ENCODE measurements around the gene TMPRSS2.

TMPRSS2 gene

GRCh38 chr21:41507521-41508414, at the start of gene TMPRSS2:
TMPRSS2 (minus strand) TSS chr21:41508158; CDS start chr21:41498133, 10,025 bp downstream.
- H3K36me3 ChIP-seq (ENCODE audit: insufficient read depth, low read length): no peaks in the 10 kb centered on the region
- no peak for DNase-seq (ENCODE audit: low read depth, low spot score)
- H3K9ac ChIP-seq (ENCODE audit: insufficient read length): no peak within 1 kb of the TSS
- H3K9me3 ChIP-seq (ENCODE audit: low read depth, low read length): no peaks in the 10 kb centered on the region
- TF ChIP-seq POLR2AphosphoS5 (IDR thresholded peaks at IDR 0.05; ENCODE audit: borderline replicate concordance, low read depth, low read length) (no peak), FOXP2 (optimal IDR thresholded peaks at IDR 0.05; ENCODE audit: control extremely low read depth, extremely low read length, insufficient read depth) (no peak), EZH2 (IDR thresholded peaks at IDR 0.05) (no peak)
- 0 out of 2 replicates have a peak within 1 kb of the TSS, but pooled peaks have one; percentile 25 for H3K4me3 ChIP-seq
- H3K27ac ChIP-seq: no peak within 1 kb of the TSS

- TF ChIP-seq FOXP2 (optimal IDR thresholded peaks at IDR 0.05; ENCODE audit: control extremely low read depth, extremely low read length, insufficient read depth) (no peak), POLR2AphosphoS5 (IDR thresholded peaks at IDR 0.05; ENCODE audit: borderline replicate concordance, low read depth, low read length) (no peak), EZH2 (IDR thresholded peaks at IDR 0.05) (no peak)
- no peak overlapping the region for H3K27ac ChIP-seq
- no peak for DNase-seq (ENCODE audit: low read depth, low spot score)
- H3K9me3 ChIP-seq (ENCODE audit: low read depth, low read length): no peaks in the 10 kb centered on the region
- no peak overlapping the region for H3K4me3 ChIP-seq
- no peak overlapping the region for H3K9ac ChIP-seq (ENCODE audit: insufficient read length)
- H3K36me3 ChIP-seq (ENCODE audit: insufficient read depth, low read length): no peaks in the 10 kb centered on the region
Measured at GRCh38 chr21:41555057-41555456, 47.1 kb upstream of the TMPRSS2 start.

- Histone ChIP-seq H3K9me3 (ENCODE audit: low read depth, low read length) (no peaks in the 10 kb centered on the region), H3K36me3 (ENCODE audit: insufficient read depth, low read length) (no peaks in the 10 kb centered on the region), H3K9ac (ENCODE audit: insufficient read length) (no peak overlapping the region), H3K27ac (no peak overlapping the region), H3K4me3 (no peak overlapping the region)
- no peak for TF ChIP-seq FOXP2 (optimal IDR thresholded peaks at IDR 0.05; ENCODE audit: control extremely low read depth, extremely low read length, insufficient read depth)
- TF ChIP-seq EZH2 (IDR thresholded peaks at IDR 0.05): no peak
- TF ChIP-seq POLR2AphosphoS5 (IDR thresholded peaks at IDR 0.05; ENCODE audit: borderline replicate concordance, low read depth, low read length): no peak
- DNase-seq (ENCODE audit: low read depth, low spot score): no peak
Measured at GRCh38 chr21:41552254-41552653, 44.3 kb upstream of the TMPRSS2 start.

GRCh38 chr21:41548781-41549180, 40.8 kb upstream of the TMPRSS2 start:
- no peak overlapping the region for H3K27ac ChIP-seq
- H3K9ac ChIP-seq (ENCODE audit: insufficient read length): no peak overlapping the region
- H3K4me3 ChIP-seq: no peak overlapping the region
- no peak for DNase-seq (ENCODE audit: low read depth, low spot score)
- H3K9me3 ChIP-seq (ENCODE audit: low read depth, low read length): no peaks in the 10 kb centered on the region
- no peaks in the 10 kb centered on the region for H3K36me3 ChIP-seq (ENCODE audit: insufficient read depth, low read length)
- TF ChIP-seq FOXP2 (optimal IDR thresholded peaks at IDR 0.05; ENCODE audit: control extremely low read depth, extremely low read length, insufficient read depth): no peak
- no peak for TF ChIP-seq POLR2AphosphoS5 (IDR thresholded peaks at IDR 0.05; ENCODE audit: borderline replicate concordance, low read depth, low read length)
- TF ChIP-seq EZH2 (IDR thresholded peaks at IDR 0.05): no peak

- Histone ChIP-seq H3K4me3 (no peak overlapping the region), H3K27ac (no peak overlapping the region), H3K36me3 (ENCODE audit: insufficient read depth, low read length) (no peaks in the 10 kb centered on the region), H3K9ac (ENCODE audit: insufficient read length) (no peak overlapping the region), H3K9me3 (ENCODE audit: low read depth, low read length) (no peaks in the 10 kb centered on the region)
- TF ChIP-seq POLR2AphosphoS5 (IDR thresholded peaks at IDR 0.05; ENCODE audit: borderline replicate concordance, low read depth, low read length) (no peak), EZH2 (IDR thresholded peaks at IDR 0.05) (no peak), FOXP2 (optimal IDR thresholded peaks at IDR 0.05; ENCODE audit: control extremely low read depth, extremely low read length, insufficient read depth) (no peak)
- DNase-seq (ENCODE audit: low read depth, low spot score): no peak
Measured at GRCh38 chr21:41547111-41547510, 39.2 kb upstream of the TMPRSS2 start.

GRCh38 chr21:41545500-41546359, 37.8 kb upstream of the TMPRSS2 start:
- Histone ChIP-seq H3K9ac (ENCODE audit: insufficient read length) (no peak overlapping the region), H3K4me3 (no peak overlapping the region), H3K9me3 (ENCODE audit: low read depth, low read length) (no peaks in the 10 kb centered on the region), H3K27ac (no peak overlapping the region), H3K36me3 (ENCODE audit: insufficient read depth, low read length) (no peaks in the 10 kb centered on the region)
- TF ChIP-seq EZH2 (IDR thresholded peaks at IDR 0.05) (no peak), POLR2AphosphoS5 (IDR thresholded peaks at IDR 0.05; ENCODE audit: borderline replicate concordance, low read depth, low read length) (no peak), FOXP2 (optimal IDR thresholded peaks at IDR 0.05; ENCODE audit: control extremely low read depth, extremely low read length, insufficient read depth) (no peak)
- no peak for DNase-seq (ENCODE audit: low read depth, low spot score)

GRCh38 chr21:41542727-41543126, 34.8 kb upstream of the TMPRSS2 start:
- DNase-seq (ENCODE audit: low read depth, low spot score): no peak
- Histone ChIP-seq H3K36me3 (ENCODE audit: insufficient read depth, low read length) (no peaks in the 10 kb centered on the region), H3K27ac (no peak overlapping the region), H3K9me3 (ENCODE audit: low read depth, low read length) (no peaks in the 10 kb centered on the region), H3K9ac (ENCODE audit: insufficient read length) (no peak overlapping the region), H3K4me3 (no peak overlapping the region)
- no peak for TF ChIP-seq FOXP2 (optimal IDR thresholded peaks at IDR 0.05; ENCODE audit: control extremely low read depth, extremely low read length, insufficient read depth)
- no peak for TF ChIP-seq POLR2AphosphoS5 (IDR thresholded peaks at IDR 0.05; ENCODE audit: borderline replicate concordance, low read depth, low read length)
- TF ChIP-seq EZH2 (IDR thresholded peaks at IDR 0.05): no peak

- Histone ChIP-seq H3K4me3 (no peak overlapping the region), H3K9me3 (ENCODE audit: low read depth, low read length) (no peaks in the 10 kb centered on the region), H3K27ac (no peak overlapping the region), H3K36me3 (ENCODE audit: insufficient read depth, low read length) (no peaks in the 10 kb centered on the region), H3K9ac (ENCODE audit: insufficient read length) (no peak overlapping the region)
- no peak for TF ChIP-seq FOXP2 (optimal IDR thresholded peaks at IDR 0.05; ENCODE audit: control extremely low read depth, extremely low read length, insufficient read depth)
- TF ChIP-seq POLR2AphosphoS5 (IDR thresholded peaks at IDR 0.05; ENCODE audit: borderline replicate concordance, low read depth, low read length): no peak
- no peak for TF ChIP-seq EZH2 (IDR thresholded peaks at IDR 0.05)
- no peak for DNase-seq (ENCODE audit: low read depth, low spot score)
Measured at GRCh38 chr21:41537356-41537755, 29.4 kb upstream of the TMPRSS2 start.

Measured in SK-N-MC (cell line).